ENCODE measurements around the gene LETM1.

Gene LETM1

GRCh38 chr4:1762264-1763010, 93.5 kb downstream of the LETM1 start:
- DNase-seq (ENCODE audit: low read depth): no peak
